K562 (cell line): ENCODE results near the gene TMEM144. TPM values are rescaled to one million over a fixed set of nuclear protein-coding genes. Genes with fewer than 3 reads are reported as not detected.

Source experiments
- BRCA1 ChIP-seq, 2 experiments: fragments of 450-650 bp in 1 of 2; sonication (generic) in 1 of 2; formaldehyde crosslinking in 1 of 2; IDR thresholded peaks; 2 replicates each; pipeline versions ENCODE4 v1.5.0 to v1.6.1; 2017 to 2020; ENCODE audit warnings: mild to moderate bottlenecking in 1 of 2, missing genetic modification reagents in 1 of 2
- HDAC6 ChIP-seq: IDR thresholded peaks from 2 replicates; pipeline ENCODE4 v1.6.1; 2012; ENCODE audit warnings: low read depth, mild to moderate bottlenecking, control low read depth, inconsistent platforms, low read length, moderate library complexity
- KLF1 ChIP-seq: fragments of 450-650 bp; IDR thresholded peaks from 2 replicates; pipeline ENCODE4 v1.6.1; 2016; ENCODE audit warnings: missing genetic modification characterization, missing compliant biosample characterization
- LARP7 ChIP-seq: fragments of 450-650 bp; IDR thresholded peaks from 2 replicates; pipeline ENCODE4 v1.6.1; 2016
- PTBP1 ChIP-seq: fragments of 200-400 bp; formaldehyde crosslinking; IDR thresholded peaks from 2 replicates; pipeline ENCODE4 v1.6.1; 2017; ENCODE audit warnings: low read depth, low read length
- STAT5A ChIP-seq: IDR thresholded peaks from 2 replicates; pipeline ENCODE4 v1.6.1; 2012; ENCODE audit warnings: low read length, inconsistent platforms, borderline replicate concordance
- ZNF217 ChIP-seq: sonication (generic); formaldehyde crosslinking; IDR thresholded peaks from 2 replicates; pipeline ENCODE4 v1.8.0; 2022; ENCODE audit warnings: mild to moderate bottlenecking, missing genetic modification reagents
- ZNF785 ChIP-seq: fragments of 250-450 bp; sonication (Bioruptor Pico); IDR thresholded peaks from 2 replicates; pipeline ENCODE4 v1.4.0; 2020; ENCODE audit warnings: mild to moderate bottlenecking
- ZNF79 ChIP-seq: fragments of 250-450 bp; sonication (Bioruptor Pico); IDR thresholded peaks from 2 replicates; pipeline ENCODE4 v1.4.0; 2020; ENCODE audit warnings: low read depth, mild to moderate bottlenecking, moderate library complexity
- polyA plus RNA-seq, 8 experiments: library from polyadenylated mRNA; depleted of rRNA in 4 of 8; stranded (reverse) in 5 of 8; unstranded in 3 of 8; fragments of >200 nt; fragmentation: Nextera tagmentation in 2 of 8; fragmentation: Illumina TruSeq in 1 of 8; extraction: Ambion mirVana in 2 of 8; extraction: Trizol in 1 of 8; gene quantifications; 2 replicates each; pipeline versions ENCODE4 v1.2.1 to v1.2.3, GENCODE V29; 2011 to 2014; ENCODE audit warnings: inconsistent platforms in 1 of 8, missing spikeins in 1 of 8
- total RNA-seq, 7 experiments: library from RNA; depleted of rRNA in 6 of 7; stranded (reverse); fragments of >200 nt in 6 of 7; fragmentation: Illumina TruSeq in 2 of 7; extraction: Trizol in 2 of 7; gene quantifications; 2 replicates each; pipeline versions ENCODE4 v1.2.1 to v1.2.3, GENCODE V29; 2011 to 2021; ENCODE audit warnings: low replicate concordance in 1 of 7
- TF ChIP-seq, protein P1 (sequence below): sonication (generic); formaldehyde crosslinking; IDR thresholded peaks from 2 replicates; pipeline ENCODE4 v1.8.0; 2022; ENCODE audit warnings: mild to moderate bottlenecking, low read depth, missing genetic modification reagents
- TF ChIP-seq, protein P2 (sequence below): sonication (generic); formaldehyde crosslinking; IDR thresholded peaks from 2 replicates; pipeline ENCODE4 v1.8.0; 2023; ENCODE audit warnings: mild to moderate bottlenecking, missing genetic modification reagents

Gene TMEM144
- total and polyA plus RNA-seq, 9 of the 15 experiments (the other 6 are each of a cell fraction or from before 2014, with no cell fraction given): 4.0 to 12.0 (median 6.1) TPM

DNA sequence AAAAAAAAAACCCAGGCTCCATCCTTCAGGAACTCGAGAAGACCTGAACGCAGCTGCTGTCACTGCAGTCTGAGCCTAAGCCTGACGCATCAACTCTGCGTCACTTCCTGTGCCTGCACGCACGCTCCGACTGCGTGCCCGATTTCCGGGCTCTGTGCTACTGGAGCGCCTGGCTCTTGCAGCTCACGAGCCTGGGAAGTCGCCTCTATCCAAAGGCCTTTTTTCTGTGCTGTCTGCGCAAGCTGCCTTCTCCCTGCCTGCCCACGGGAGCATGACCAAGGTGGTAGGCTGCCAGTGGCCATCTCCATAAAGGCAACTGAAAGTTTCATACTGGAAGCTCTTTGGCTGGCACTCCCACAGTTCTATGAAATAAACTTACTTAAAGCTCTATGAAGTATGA lies 27.6 kb upstream of the TMEM144 start (continued):
- TF ChIP-seq, protein P1, sequence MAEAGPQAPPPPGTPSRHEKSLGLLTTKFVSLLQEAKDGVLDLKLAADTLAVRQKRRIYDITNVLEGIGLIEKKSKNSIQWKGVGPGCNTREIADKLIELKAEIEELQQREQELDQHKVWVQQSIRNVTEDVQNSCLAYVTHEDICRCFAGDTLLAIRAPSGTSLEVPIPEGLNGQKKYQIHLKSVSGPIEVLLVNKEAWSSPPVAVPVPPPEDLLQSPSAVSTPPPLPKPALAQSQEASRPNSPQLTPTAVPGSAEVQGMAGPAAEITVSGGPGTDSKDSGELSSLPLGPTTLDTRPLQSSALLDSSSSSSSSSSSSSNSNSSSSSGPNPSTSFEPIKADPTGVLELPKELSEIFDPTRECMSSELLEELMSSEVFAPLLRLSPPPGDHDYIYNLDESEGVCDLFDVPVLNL (CRISPR knock-in tag): no peak
- TF ChIP-seq, protein P2, sequence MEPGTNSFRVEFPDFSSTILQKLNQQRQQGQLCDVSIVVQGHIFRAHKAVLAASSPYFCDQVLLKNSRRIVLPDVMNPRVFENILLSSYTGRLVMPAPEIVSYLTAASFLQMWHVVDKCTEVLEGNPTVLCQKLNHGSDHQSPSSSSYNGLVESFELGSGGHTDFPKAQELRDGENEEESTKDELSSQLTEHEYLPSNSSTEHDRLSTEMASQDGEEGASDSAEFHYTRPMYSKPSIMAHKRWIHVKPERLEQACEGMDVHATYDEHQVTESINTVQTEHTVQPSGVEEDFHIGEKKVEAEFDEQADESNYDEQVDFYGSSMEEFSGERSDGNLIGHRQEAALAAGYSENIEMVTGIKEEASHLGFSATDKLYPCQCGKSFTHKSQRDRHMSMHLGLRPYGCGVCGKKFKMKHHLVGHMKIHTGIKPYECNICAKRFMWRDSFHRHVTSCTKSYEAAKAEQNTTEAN: no peak
- TF ChIP-seq ZNF217 (CRISPR knock-in tag) (no peak), PTBP1 (no peak), ZNF79 (no peak), LARP7 (no peak), KLF1 (no peak), BRCA1 (IDR thresholded peaks at IDR 0.05) (no peak), BRCA1 (CRISPR knock-in tag; IDR thresholded peaks at IDR 0.05) (no peak), HDAC6 (no peak), STAT5A (no peak), ZNF785 (CRISPR knock-in tag) (no peak)
